ENCODE data around the gene ABRACL.

DNA sequence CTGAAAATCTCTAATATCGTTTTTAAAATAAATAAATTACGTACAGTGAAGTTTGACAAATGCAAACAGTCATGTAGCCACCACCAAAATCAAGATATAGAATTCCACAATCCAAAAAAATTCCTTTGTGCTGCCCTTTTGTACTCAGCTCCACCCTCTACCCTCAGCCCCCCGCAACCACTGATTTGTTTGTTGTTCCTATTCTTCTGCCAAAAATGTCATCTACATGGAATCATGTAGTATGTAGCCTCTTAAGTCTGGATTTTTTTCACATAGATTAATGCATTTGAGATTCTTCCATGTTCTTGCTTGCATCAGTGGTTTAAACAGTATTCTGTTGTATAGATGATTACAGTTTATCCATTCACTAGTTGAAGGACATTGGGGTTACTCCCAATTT lies 32.0 kb upstream of the ABRACL start:
- TF ChIP-seq, protein P1, sequence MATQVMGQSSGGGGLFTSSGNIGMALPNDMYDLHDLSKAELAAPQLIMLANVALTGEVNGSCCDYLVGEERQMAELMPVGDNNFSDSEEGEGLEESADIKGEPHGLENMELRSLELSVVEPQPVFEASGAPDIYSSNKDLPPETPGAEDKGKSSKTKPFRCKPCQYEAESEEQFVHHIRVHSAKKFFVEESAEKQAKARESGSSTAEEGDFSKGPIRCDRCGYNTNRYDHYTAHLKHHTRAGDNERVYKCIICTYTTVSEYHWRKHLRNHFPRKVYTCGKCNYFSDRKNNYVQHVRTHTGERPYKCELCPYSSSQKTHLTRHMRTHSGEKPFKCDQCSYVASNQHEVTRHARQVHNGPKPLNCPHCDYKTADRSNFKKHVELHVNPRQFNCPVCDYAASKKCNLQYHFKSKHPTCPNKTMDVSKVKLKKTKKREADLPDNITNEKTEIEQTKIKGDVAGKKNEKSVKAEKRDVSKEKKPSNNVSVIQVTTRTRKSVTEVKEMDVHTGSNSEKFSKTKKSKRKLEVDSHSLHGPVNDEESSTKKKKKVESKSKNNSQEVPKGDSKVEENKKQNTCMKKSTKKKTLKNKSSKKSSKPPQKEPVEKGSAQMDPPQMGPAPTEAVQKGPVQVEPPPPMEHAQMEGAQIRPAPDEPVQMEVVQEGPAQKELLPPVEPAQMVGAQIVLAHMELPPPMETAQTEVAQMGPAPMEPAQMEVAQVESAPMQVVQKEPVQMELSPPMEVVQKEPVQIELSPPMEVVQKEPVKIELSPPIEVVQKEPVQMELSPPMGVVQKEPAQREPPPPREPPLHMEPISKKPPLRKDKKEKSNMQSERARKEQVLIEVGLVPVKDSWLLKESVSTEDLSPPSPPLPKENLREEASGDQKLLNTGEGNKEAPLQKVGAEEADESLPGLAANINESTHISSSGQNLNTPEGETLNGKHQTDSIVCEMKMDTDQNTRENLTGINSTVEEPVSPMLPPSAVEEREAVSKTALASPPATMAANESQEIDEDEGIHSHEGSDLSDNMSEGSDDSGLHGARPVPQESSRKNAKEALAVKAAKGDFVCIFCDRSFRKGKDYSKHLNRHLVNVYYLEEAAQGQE (IDR thresholded peaks at IDR 0.05; ENCODE audit: unreplicated experiment) = no peak
- TF ChIP-seq, protein P2, sequence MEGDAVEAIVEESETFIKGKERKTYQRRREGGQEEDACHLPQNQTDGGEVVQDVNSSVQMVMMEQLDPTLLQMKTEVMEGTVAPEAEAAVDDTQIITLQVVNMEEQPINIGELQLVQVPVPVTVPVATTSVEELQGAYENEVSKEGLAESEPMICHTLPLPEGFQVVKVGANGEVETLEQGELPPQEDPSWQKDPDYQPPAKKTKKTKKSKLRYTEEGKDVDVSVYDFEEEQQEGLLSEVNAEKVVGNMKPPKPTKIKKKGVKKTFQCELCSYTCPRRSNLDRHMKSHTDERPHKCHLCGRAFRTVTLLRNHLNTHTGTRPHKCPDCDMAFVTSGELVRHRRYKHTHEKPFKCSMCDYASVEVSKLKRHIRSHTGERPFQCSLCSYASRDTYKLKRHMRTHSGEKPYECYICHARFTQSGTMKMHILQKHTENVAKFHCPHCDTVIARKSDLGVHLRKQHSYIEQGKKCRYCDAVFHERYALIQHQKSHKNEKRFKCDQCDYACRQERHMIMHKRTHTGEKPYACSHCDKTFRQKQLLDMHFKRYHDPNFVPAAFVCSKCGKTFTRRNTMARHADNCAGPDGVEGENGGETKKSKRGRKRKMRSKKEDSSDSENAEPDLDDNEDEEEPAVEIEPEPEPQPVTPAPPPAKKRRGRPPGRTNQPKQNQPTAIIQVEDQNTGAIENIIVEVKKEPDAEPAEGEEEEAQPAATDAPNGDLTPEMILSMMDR (conservative IDR thresholded peaks at IDR 0.05; ENCODE audit: low read depth in 2 of 2) = no peak
- TF ChIP-seq ZNF331 (CRISPR knock-in tag; IDR thresholded peaks at IDR 0.05; ENCODE audit: low read depth) = no peak
- no peak for TF ChIP-seq EZH2phosphoT487 (IDR thresholded peaks at IDR 0.05; ENCODE audit: unreplicated experiment)
- TF ChIP-seq EZH2 (IDR thresholded peaks at IDR 0.05; ENCODE audit: low read depth, unreplicated experiment) = no peak
- no peak for TF ChIP-seq CREB1 (CRISPR knock-in tag; IDR thresholded peaks at IDR 0.05; ENCODE audit: low read depth)
- TF ChIP-seq ZNF462 (CRISPR knock-in tag; IDR thresholded peaks at IDR 0.05) = no peak
- no peak for TF ChIP-seq POLR2AphosphoS5 (IDR thresholded peaks at IDR 0.05; ENCODE audit: low read depth)
- TF ChIP-seq, protein P3, sequence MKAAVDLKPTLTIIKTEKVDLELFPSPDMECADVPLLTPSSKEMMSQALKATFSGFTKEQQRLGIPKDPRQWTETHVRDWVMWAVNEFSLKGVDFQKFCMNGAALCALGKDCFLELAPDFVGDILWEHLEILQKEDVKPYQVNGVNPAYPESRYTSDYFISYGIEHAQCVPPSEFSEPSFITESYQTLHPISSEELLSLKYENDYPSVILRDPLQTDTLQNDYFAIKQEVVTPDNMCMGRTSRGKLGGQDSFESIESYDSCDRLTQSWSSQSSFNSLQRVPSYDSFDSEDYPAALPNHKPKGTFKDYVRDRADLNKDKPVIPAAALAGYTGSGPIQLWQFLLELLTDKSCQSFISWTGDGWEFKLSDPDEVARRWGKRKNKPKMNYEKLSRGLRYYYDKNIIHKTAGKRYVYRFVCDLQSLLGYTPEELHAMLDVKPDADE (IDR thresholded peaks at IDR 0.05) = no peak
- no peak for TF ChIP-seq NANOG (IDR thresholded peaks at IDR 0.05; ENCODE audit: borderline replicate concordance)
- TF ChIP-seq JUNB (IDR thresholded peaks at IDR 0.05; ENCODE audit: unreplicated experiment) = no peak

All from GM23338 (cell line).